Measurements from ENCODE around the gene CWF19L1.

DNA sequence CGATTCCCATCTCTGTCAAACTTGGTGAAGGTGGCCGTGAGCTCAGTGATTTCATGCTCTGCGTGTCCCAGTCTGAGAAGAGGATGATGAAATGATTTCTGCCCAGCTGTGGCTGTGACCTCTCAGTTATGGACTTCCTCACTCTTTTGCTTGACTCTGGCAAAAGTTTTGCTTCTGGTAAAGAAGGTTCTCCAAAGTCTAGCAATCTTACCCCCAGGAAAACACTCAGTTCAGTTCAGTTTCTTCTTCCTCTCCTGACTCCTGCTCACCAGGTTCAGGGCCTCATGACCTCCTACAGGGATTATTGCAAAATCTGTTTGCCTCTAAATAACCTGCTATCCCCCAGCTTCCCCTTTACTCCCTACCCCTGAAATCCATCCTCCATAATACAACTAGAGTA lies 23.9 kb upstream of the CWF19L1 start:
- TF ChIP-seq CTCF (conservative IDR thresholded peaks at IDR 0.05 in 1 of 2, IDR thresholded peaks at IDR 0.05 in 1 of 2; ENCODE audit: low read depth in 1 of 2, low read length in 2 of 2) (no peak), EZH2 (IDR thresholded peaks at IDR 0.05; ENCODE audit: low read length, missing control alignments) (no peak)
